NCI-H82 treated with DMSO at 0.1 percent for 48 hours (cell line): ENCODE results near the gene LGALSL.

Source experiments
- DNase-seq: peaks from one replicate; lab custom pipeline; 2025; ENCODE audit not compliant: unreplicated experiment; lab: John Stamatoyannopoulos, UW

Gene LGALSL

GRCh38 chr2:64492272-64492671 lies 38.3 kb downstream of the LGALSL start:
- no peak for DNase-seq

- no peak for DNase-seq
Observed at GRCh38 chr2:64492821-64493220, 38.9 kb downstream of the LGALSL start.

- DNase-seq, result no peak
Observed at GRCh38 chr2:64493788-64494187, 39.8 kb downstream of the LGALSL start.

GRCh38 chr2:64498438-64498837 lies 44.5 kb downstream of the LGALSL start:
- DNase-seq, result no peak

GRCh38 chr2:64500549-64500948 lies 46.6 kb downstream of the LGALSL start:
- no peak for DNase-seq

- DNase-seq, result no peak
Observed at GRCh38 chr2:64501946-64502345, 48.0 kb downstream of the LGALSL start.

GRCh38 chr2:64502860-64503259 lies 48.9 kb downstream of the LGALSL start:
- DNase-seq, result no peak

GRCh38 chr2:64504774-64505720 lies 51.1 kb downstream of the LGALSL start:
- DNase-seq, result no peak

GRCh38 chr2:64506686-64507085 lies 52.7 kb downstream of the LGALSL start:
- DNase-seq, result no peak
